GM06990 (cell line): ENCODE data around the gene GJB1.

Experiments used
- DNase-seq: peaks from one replicate; pipeline ENCODE4 v3.0.0-alpha.2; 2011; ENCODE audit not compliant: insufficient read length; ENCODE audit errors: extremely low read depth
- H3K27me3 ChIP-seq: replicated peaks from 2 replicates; pipeline ENCODE4 v1.6.0; 2011; ENCODE audit warnings: low read length; ENCODE audit not compliant: control insufficient read depth, insufficient read depth
- H3K36me3 ChIP-seq: 2 replicates; pipeline ENCODE4 v1.5.1; 2011; ENCODE audit warnings: low read length; ENCODE audit not compliant: control insufficient read depth, insufficient read depth
- H3K4me3 ChIP-seq: replicated peaks from 2 replicates; pipeline ENCODE4 v1.5.1; 2011; ENCODE audit warnings: low read depth, mild to moderate bottlenecking, control low read depth, low read length
- TF ChIP-seq, protein P1 (sequence below): IDR thresholded peaks from 2 replicates; pipeline ENCODE4 v1.5.1; 2011; ENCODE audit warnings: low read length, control low read depth, mild to moderate bottlenecking, inconsistent platforms; ENCODE audit not compliant: insufficient read depth, poor library complexity, severe bottlenecking

Gene GJB1

GRCh38 chrX:71241301-71241700, 18.3 kb downstream of the GJB1 start:
- DNase-seq: no peak
- Histone ChIP-seq H3K4me3 (no peak overlapping the region), H3K36me3 (peaks cover 7% of the 10 kb centered on the region), H3K27me3 (no peaks in the 10 kb centered on the region)
- TF ChIP-seq, protein P1, sequence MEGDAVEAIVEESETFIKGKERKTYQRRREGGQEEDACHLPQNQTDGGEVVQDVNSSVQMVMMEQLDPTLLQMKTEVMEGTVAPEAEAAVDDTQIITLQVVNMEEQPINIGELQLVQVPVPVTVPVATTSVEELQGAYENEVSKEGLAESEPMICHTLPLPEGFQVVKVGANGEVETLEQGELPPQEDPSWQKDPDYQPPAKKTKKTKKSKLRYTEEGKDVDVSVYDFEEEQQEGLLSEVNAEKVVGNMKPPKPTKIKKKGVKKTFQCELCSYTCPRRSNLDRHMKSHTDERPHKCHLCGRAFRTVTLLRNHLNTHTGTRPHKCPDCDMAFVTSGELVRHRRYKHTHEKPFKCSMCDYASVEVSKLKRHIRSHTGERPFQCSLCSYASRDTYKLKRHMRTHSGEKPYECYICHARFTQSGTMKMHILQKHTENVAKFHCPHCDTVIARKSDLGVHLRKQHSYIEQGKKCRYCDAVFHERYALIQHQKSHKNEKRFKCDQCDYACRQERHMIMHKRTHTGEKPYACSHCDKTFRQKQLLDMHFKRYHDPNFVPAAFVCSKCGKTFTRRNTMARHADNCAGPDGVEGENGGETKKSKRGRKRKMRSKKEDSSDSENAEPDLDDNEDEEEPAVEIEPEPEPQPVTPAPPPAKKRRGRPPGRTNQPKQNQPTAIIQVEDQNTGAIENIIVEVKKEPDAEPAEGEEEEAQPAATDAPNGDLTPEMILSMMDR: no peak

GRCh38 chrX:71244359-71245128, 21.5 kb downstream of the GJB1 start:
- H3K27me3 ChIP-seq: no peaks in the 10 kb centered on the region
- H3K36me3 ChIP-seq: peaks cover 10% of the 10 kb centered on the region
- DNase-seq: no peak
- TF ChIP-seq, protein P1: no peak
- H3K4me3 ChIP-seq: no peak overlapping the region

- Histone ChIP-seq H3K36me3 (peaks cover 10% of the 10 kb centered on the region), H3K27me3 (no peaks in the 10 kb centered on the region), H3K4me3 (no peak overlapping the region)
- no peak for DNase-seq
- TF ChIP-seq, protein P1: no peak
Measured at GRCh38 chrX:71245159-71245558, 22.1 kb downstream of the GJB1 start.

DNA sequence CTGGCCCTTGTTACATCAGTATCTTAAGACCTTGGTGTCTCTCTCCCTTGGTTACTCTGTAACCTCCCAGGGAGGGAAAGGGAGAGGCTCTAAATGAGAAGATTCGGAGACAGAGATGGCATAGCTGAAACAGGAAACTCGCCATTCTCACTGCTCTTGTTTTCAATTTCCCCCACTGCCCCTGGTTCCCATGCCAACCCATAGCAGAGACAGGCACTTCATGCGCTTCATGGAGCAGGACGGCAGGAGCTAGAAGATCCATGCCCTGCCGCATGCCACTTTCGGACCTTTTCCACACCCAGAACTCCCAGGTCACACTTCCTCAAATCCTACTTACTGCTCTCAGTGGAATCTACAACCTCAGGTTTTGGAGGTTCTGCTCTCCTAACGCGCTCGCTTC, 27.8 kb downstream of the GJB1 start:
- Histone ChIP-seq H3K36me3 (peaks cover 4% of the 10 kb centered on the region), H3K27me3 (no peaks in the 10 kb centered on the region), H3K4me3 (no peak overlapping the region)
- no peak for DNase-seq
- TF ChIP-seq, protein P1: no peak

DNA sequence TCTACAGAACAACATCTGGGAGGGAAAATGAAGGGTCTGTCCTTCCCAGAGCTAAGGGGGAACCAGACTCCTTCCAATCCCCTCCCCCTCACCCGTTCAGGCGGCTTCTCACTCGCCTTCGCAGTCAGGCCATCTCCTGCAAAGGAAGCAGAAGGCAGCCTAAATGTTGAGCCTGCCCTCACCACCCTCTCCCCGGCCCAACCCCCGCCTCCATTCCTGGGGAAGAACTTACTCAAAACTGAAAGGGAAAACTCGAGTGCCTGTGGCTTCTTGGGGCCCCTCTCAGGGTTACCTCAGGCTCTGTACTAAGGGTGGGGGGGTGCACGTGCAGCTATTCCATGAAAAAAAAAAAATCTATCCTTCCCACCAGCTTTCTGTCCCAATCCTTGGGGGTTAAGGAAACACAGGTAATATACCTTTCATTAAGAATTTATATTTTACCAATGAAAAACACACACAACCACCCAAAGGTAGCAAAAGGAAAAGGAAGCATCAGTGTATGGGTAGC, 28.5 kb downstream of the GJB1 start:
- Histone ChIP-seq H3K4me3 (peak overlapping the region; percentile 10; the same call in 1 of the 2 replicates), H3K36me3 (peaks cover 3% of the 10 kb centered on the region), H3K27me3 (no peaks in the 10 kb centered on the region)
- DNase-seq: no peak
- TF ChIP-seq, protein P1: no peak
